Measurements from ENCODE around the gene IL16. TPM values are rescaled to one million over a fixed set of nuclear protein-coding genes. Genes with fewer than 3 reads are reported as not detected.

IL16 gene
- total RNA-seq, 4 donors from 2014 or later: 28.1 to 40.8 (median 37.1) TPM

DNA sequence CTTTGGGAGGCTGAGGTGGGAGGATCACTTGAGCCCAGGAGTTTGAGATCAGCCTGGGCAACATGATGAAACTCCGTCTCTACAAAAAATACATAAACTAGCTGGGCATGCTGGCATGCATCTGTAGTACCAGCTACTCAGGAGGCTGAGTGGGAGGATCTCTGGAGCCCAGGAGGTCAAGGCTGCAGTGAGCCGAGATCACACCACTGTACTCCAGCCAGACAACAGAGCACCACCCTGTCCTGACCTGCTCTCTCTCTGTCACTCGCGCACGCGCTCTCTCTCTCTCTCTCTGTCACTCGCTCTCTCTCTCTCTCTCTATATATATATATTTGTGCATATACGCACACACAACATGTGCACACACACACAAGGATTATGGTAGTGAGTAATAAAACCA, 61.8 kb downstream of the IL16 start:
- TF ChIP-seq, protein P1, sequence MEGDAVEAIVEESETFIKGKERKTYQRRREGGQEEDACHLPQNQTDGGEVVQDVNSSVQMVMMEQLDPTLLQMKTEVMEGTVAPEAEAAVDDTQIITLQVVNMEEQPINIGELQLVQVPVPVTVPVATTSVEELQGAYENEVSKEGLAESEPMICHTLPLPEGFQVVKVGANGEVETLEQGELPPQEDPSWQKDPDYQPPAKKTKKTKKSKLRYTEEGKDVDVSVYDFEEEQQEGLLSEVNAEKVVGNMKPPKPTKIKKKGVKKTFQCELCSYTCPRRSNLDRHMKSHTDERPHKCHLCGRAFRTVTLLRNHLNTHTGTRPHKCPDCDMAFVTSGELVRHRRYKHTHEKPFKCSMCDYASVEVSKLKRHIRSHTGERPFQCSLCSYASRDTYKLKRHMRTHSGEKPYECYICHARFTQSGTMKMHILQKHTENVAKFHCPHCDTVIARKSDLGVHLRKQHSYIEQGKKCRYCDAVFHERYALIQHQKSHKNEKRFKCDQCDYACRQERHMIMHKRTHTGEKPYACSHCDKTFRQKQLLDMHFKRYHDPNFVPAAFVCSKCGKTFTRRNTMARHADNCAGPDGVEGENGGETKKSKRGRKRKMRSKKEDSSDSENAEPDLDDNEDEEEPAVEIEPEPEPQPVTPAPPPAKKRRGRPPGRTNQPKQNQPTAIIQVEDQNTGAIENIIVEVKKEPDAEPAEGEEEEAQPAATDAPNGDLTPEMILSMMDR (IDR thresholded peaks at IDR 0.05; ENCODE audit: low read depth): no peak

DNA sequence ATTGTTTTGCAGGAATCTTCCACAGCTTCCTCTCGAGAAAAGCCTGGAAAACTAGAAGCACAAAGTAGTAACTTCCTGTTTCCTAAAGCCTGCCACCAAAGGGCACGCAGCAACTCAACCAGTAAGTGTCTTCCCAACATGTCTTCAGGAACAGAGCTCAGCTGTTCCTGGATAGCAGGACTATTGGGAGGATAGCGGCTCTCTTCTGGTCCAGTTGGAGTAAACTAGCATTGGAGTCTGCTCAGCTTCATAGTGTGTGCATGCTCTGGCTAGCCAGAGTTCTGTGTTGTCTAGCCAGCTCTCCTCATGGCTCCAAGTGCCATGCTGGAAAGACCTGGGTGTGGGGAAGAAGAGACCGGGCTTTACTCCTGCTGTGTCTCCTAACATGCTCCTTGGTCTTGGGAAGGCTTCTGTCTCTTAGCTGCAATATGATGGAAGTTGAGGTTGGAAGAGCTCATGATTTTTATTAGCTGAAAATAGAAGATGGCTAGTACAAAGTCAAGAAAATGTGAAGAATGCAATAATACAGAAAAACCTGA, 63.1 kb downstream of the IL16 start:
- TF ChIP-seq, protein P1 (IDR thresholded peaks at IDR 0.05; ENCODE audit: low read depth): no peak

DNA sequence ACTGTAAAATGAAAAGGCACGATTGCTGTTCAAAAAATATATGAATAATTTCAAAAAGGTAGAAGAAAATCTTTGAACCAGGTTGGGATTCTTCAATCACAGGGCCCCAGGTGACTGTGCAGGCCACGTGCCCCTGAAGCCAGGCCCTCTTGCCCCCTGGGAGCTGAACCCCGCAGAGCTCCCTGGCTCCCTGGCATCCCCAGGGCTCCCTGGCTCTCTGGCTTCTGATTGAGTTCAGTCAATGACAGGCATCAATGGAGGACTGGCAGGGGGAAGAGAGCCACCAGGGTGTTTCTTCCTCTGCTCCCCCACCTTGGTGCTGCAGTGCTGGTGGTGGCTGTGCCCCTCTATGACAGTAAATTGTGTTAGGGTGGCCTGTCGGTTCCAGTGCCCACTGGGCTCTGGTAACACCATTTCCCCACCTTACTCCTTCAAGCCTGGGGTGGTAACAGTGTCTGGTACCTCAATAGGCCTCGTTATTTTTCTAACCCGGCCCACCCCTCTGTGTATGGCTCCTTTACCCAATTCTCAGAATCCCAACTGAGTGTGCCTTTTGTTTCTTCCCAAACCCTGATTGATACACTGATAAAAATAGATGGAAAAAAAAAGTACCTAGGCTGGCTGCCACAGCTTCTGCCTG, 64.6 kb downstream of the IL16 start:
- TF ChIP-seq, protein P1 (IDR thresholded peaks at IDR 0.05; ENCODE audit: low read depth): no peak

DNA sequence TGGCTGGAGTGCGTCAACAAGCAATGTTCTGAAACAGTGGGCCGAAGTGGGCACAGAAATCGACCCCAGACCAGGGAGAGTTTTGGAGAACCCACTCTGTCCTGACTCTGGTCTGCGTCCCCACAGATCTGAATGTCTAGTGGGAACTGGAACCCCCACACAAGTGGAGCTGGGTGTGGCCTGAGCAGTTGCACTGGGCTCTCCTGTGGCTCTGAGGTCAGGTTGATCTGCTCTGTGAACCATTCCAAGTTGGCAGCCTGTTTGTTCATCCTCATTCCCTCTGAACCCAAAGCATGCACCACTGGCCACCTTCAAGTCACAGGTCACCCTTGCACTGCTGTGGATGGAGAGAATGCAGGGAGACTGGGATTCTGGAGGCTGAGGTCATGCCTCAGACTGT, 66.8 kb downstream of the IL16 start:
- TF ChIP-seq, protein P1 (IDR thresholded peaks at IDR 0.05; ENCODE audit: low read depth): no peak

DNA sequence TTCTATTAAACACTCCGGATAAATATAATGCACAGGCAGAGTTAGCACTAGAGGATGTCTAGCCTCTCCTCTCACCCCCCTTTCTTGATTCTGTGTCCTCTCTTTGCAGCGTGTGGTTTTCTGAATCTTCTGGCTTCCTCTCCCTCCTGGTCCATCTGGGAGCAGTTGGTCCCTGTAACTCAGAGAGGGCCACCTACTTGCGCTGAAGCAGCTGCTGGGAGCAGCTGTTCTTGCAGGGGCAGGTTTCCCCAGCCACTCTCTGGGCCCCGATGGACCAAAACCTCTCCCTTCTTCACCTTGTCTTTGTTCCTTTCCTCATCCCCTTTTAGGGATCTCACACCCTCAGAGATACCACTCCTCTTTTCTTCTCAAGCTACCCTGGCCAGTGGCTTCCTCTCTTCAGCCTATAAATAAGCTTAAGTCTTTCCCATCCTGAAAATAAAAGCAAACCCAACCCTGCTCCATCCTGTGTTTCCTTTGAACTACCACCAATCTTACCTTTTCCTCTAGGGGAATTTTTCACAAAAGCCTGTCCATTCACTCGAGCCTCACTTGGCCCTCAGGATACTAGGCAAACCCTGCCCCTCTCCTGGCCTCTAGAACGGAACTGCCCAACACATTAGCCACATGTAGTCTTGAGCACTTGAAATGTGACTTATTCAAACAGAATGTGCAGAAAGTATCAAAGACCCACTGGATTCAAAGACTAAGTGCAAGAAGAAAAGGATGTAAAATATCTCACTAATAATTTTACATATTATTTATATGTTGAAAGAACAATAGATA, 67.6 kb downstream of the IL16 start:
- TF ChIP-seq, protein P1 (IDR thresholded peaks at IDR 0.05; ENCODE audit: low read depth): no peak

DNA sequence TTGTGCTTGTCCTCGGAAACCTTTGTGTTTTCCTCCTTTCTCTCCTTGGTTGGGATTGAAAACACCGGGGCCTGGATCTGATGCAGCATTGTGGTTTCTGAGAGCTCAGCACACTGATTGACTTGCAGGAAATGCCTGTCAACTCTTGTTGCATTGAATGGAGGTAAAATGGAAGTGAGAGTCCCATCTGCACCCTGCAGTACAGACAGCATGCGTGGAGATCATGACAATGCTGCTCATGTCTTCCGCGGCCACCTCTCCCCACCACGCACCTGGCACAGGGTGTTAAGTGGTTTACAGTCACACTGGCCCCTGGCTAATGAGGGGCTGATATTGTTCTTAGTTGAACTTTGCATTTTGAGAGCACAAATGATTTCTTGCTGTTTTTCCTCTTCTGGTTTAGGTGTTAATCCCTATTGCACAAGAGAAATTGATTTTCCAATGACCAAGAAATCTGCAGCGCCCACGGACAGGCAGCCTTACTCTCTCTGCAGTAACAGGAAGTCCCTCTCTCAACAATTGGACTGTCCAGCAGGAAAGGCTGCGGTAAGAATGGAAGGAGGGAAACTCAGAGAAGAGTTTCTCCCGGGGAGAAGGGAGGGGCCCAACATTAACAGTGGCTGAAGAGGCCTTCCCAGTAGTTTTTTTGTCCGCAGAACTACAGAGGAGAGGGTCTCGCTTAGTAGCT, 68.7 kb downstream of the IL16 start:
- TF ChIP-seq, protein P1 (IDR thresholded peaks at IDR 0.05; ENCODE audit: low read depth): no peak
